ENCODE measurements around the gene C1QTNF6.

Gene C1QTNF6

DNA sequence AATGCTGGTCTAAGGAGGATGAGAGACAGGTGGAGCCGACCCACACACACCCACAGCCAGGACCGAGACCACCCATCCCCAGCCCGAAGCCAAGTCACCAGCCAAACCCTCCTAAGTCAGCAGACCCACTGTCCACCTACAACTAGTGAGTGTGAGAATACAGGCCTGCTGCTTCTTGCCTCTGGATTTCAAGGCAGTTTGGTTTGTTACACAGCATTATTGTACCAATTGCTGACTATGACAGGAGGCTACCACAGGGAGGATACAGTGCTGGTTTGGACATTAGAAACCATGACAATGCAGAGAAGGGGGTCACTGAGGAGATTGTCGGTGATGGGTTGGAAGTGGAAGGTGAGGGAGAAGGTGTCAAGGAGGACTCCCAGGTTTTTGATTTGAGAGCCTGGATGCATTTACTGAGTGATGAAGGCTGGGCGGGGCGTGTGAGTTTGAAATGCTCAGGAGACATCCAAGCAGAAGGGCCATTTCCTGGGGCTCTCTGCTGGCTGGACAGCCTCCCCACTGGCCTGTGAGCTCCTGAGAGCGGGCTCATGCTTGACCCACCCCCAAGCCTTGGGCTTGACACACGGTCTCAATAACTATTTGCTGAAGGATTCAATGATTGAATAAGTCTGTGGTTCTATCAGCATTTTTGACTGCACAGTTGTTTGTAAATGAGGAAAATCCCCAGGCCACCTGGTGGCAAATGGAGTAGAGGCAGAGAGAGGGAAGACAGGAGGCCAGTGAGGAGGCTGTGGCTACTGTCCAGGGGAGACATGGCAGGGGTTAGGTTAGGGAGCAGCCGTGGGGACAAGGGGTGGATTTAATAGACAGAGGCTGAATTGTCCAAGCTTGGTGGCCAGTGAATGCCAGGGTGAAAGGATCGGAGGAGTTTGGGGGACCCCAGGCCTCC lies 33.6 kb upstream of the C1QTNF6 start:
- Histone ChIP-seq H3K27me3 (ENCODE audit: control insufficient read depth, insufficient read depth, low read length, poor library complexity, severe bottlenecking) (no peaks in the 10 kb centered on the region), H3K9me3 (ENCODE audit: control insufficient read depth, low read length) (no peaks in the 10 kb centered on the region)

DNA sequence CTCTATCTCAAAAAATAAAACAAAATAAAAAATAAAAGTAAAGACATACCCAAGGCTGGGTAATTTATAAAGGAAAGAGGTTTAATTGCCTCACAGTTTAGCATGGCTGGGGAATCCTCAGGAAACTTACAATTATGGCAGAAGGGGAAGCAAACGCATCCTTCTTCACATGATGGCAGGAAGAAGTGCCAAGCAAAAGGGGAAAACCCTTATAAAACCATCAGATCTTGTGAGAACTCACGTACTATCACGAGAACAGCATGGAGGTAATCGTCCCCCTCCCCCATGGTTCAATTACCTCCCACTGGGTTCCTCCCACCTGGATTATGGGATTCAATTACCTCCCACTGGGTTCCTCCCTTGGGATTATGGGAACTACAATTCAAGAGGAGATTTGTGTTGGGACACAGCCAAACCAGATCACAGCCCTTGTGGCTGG lies 32.5 kb upstream of the C1QTNF6 start:
- H3K27ac ChIP-seq (ENCODE audit: insufficient read depth, low read depth, low read length, poor library complexity, severe bottlenecking): no peak overlapping the region
- 76 to 81% methylated on average over 4 of the region's 4 CpGs for WGBS, 2 experiments
- H3K36me3 ChIP-seq (ENCODE audit: control insufficient read depth, insufficient read depth, low read length): no peaks in the 10 kb centered on the region
- H3K9me3 ChIP-seq (ENCODE audit: control insufficient read depth, low read length): no peaks in the 10 kb centered on the region
- H3K27me3 ChIP-seq (ENCODE audit: control insufficient read depth, insufficient read depth, low read length, poor library complexity, severe bottlenecking): no peaks in the 10 kb centered on the region
- H3K4me3 ChIP-seq (ENCODE audit: insufficient read depth, low read depth, low read length): no peak overlapping the region
- no peaks in the 10 kb centered on the region for H3K4me1 ChIP-seq (ENCODE audit: control insufficient read depth, insufficient read depth, low read length)

More for the DNA sequence above, 33.6 kb upstream of the C1QTNF6 start:
- 94 to 95% methylated on average over 10 of the region's 10 CpGs for WGBS, 2 experiments
- H3K4me1 ChIP-seq (ENCODE audit: control insufficient read depth, insufficient read depth, low read length): no peaks in the 10 kb centered on the region
- H3K4me3 ChIP-seq (ENCODE audit: insufficient read depth, low read depth, low read length): no peak overlapping the region
- no peak overlapping the region for H3K27ac ChIP-seq (ENCODE audit: insufficient read depth, low read depth, low read length, poor library complexity, severe bottlenecking)
- no peaks in the 10 kb centered on the region for H3K36me3 ChIP-seq (ENCODE audit: control insufficient read depth, insufficient read depth, low read length)

DNA sequence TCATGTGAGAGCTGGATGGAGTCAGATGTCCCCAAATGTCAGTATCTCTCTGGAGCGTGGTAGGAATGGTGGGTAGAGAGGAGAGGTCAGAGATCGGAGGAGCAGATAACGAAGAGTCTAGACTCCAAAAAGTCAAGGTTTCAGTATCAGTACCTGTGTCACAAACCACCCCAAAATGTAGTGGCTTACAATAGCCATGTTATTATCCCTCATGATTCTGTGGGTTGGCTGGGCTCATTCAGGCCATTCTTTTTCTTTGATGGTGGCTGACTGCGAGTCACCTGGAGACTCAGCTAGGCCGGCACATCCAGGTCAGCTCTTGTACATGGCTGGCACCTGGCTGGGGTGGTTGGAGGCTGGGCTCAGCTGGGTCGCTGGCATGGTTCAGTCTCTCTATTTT lies 31.5 kb upstream of the C1QTNF6 start:
- Histone ChIP-seq H3K4me3 (ENCODE audit: insufficient read depth, low read depth, low read length) (no peak overlapping the region), H3K27me3 (ENCODE audit: control insufficient read depth, insufficient read depth, low read length, poor library complexity, severe bottlenecking) (no peaks in the 10 kb centered on the region), H3K4me1 (ENCODE audit: control insufficient read depth, insufficient read depth, low read length) (peaks cover 2% of the 10 kb centered on the region), H3K36me3 (ENCODE audit: control insufficient read depth, insufficient read depth, low read length) (no peaks in the 10 kb centered on the region), H3K9me3 (ENCODE audit: control insufficient read depth, low read length) (no peaks in the 10 kb centered on the region), H3K27ac (ENCODE audit: insufficient read depth, low read depth, low read length, poor library complexity, severe bottlenecking) (no peak overlapping the region)
- 93 to 96% methylated on average over 6 of the region's 6 CpGs for WGBS, 2 experiments

DNA sequence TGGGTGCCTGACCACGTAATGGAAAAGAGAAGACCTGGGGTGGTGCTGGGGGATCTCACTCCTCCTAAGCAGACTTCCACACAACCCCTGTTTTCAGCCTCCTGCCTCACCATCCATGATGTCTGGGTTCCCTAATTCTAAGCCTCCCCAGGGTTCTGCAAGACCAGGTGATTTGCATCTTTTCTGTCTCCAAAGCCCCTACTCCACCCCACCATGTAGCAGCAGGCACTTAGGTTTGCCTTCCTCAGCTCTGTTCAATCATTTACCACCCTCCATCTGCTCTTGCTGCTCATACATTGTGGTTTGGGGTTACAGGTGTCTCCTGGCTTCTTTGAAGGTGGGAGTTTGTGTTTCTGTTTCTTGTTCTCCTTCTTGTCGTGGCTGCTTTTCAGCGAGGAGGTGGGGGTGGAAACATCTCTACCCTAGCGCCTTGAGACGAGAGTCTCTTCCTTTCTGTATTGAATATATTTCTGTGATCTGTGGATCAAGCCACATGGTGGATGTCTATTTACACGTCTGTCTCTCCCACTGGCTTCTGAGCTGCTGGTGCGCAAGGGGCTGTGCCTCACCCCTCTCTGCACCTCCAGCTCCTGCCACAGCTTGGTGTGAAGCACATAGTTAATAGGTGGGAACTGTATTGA lies 30.8 kb upstream of the C1QTNF6 start:
- H3K4me3 ChIP-seq (ENCODE audit: insufficient read depth, low read depth, low read length): no peak overlapping the region
- H3K4me1 ChIP-seq (ENCODE audit: control insufficient read depth, insufficient read depth, low read length): peaks cover 3% of the 10 kb centered on the region
- H3K9me3 ChIP-seq (ENCODE audit: control insufficient read depth, low read length): no peaks in the 10 kb centered on the region
- no peaks in the 10 kb centered on the region for H3K27me3 ChIP-seq (ENCODE audit: control insufficient read depth, insufficient read depth, low read length, poor library complexity, severe bottlenecking)
- H3K27ac ChIP-seq (ENCODE audit: insufficient read depth, low read depth, low read length, poor library complexity, severe bottlenecking): no peak overlapping the region
- WGBS, 2 experiments: 83 to 87% methylated on average over 7 of the region's 7 CpGs
- no peaks in the 10 kb centered on the region for H3K36me3 ChIP-seq (ENCODE audit: control insufficient read depth, insufficient read depth, low read length)

- H3K36me3 ChIP-seq (ENCODE audit: control insufficient read depth, insufficient read depth, low read length): no peaks in the 10 kb centered on the region
- no peaks in the 10 kb centered on the region for H3K9me3 ChIP-seq (ENCODE audit: control insufficient read depth, low read length)
- H3K4me1 ChIP-seq (ENCODE audit: control insufficient read depth, insufficient read depth, low read length): peaks cover 3% of the 10 kb centered on the region
- H3K4me3 ChIP-seq (ENCODE audit: insufficient read depth, low read depth, low read length): no peak overlapping the region
- WGBS, 2 experiments: 87 to 93% methylated on average over 6 of the region's 6 CpGs
- no peak overlapping the region for H3K27ac ChIP-seq (ENCODE audit: insufficient read depth, low read depth, low read length, poor library complexity, severe bottlenecking)
- H3K27me3 ChIP-seq (ENCODE audit: control insufficient read depth, insufficient read depth, low read length, poor library complexity, severe bottlenecking): no peaks in the 10 kb centered on the region
Measured at GRCh38 chr22:37218399-37218770, 30.3 kb upstream of the C1QTNF6 start.

- no peaks in the 10 kb centered on the region for H3K36me3 ChIP-seq (ENCODE audit: control insufficient read depth, insufficient read depth, low read length)
- peaks cover 18% of the 10 kb centered on the region for H3K4me1 ChIP-seq (ENCODE audit: control insufficient read depth, insufficient read depth, low read length)
- no peak overlapping the region for H3K27ac ChIP-seq (ENCODE audit: insufficient read depth, low read depth, low read length, poor library complexity, severe bottlenecking)
- H3K9me3 ChIP-seq (ENCODE audit: control insufficient read depth, low read length): no peaks in the 10 kb centered on the region
- WGBS, 2 experiments: 86 to 91% methylated on average over 7 to 8 of the region's 9 CpGs
- no peaks in the 10 kb centered on the region for H3K27me3 ChIP-seq (ENCODE audit: control insufficient read depth, insufficient read depth, low read length, poor library complexity, severe bottlenecking)
- no peak overlapping the region for H3K4me3 ChIP-seq (ENCODE audit: insufficient read depth, low read depth, low read length)
Measured at GRCh38 chr22:37215890-37216289, 27.8 kb upstream of the C1QTNF6 start.

GRCh38 chr22:37214731-37215030 lies 26.6 kb upstream of the C1QTNF6 start:
- no peaks in the 10 kb centered on the region for H3K36me3 ChIP-seq (ENCODE audit: control insufficient read depth, insufficient read depth, low read length)
- H3K4me1 ChIP-seq (ENCODE audit: control insufficient read depth, insufficient read depth, low read length): peaks cover 18% of the 10 kb centered on the region
- H3K4me3 ChIP-seq (ENCODE audit: insufficient read depth, low read depth, low read length): no peak overlapping the region
- WGBS, 2 experiments: 85 to 86% methylated on average over 13 of the region's 13 CpGs
- no peaks in the 10 kb centered on the region for H3K27me3 ChIP-seq (ENCODE audit: control insufficient read depth, insufficient read depth, low read length, poor library complexity, severe bottlenecking)
- no peak overlapping the region for H3K27ac ChIP-seq (ENCODE audit: insufficient read depth, low read depth, low read length, poor library complexity, severe bottlenecking)
- no peaks in the 10 kb centered on the region for H3K9me3 ChIP-seq (ENCODE audit: control insufficient read depth, low read length)

DNA sequence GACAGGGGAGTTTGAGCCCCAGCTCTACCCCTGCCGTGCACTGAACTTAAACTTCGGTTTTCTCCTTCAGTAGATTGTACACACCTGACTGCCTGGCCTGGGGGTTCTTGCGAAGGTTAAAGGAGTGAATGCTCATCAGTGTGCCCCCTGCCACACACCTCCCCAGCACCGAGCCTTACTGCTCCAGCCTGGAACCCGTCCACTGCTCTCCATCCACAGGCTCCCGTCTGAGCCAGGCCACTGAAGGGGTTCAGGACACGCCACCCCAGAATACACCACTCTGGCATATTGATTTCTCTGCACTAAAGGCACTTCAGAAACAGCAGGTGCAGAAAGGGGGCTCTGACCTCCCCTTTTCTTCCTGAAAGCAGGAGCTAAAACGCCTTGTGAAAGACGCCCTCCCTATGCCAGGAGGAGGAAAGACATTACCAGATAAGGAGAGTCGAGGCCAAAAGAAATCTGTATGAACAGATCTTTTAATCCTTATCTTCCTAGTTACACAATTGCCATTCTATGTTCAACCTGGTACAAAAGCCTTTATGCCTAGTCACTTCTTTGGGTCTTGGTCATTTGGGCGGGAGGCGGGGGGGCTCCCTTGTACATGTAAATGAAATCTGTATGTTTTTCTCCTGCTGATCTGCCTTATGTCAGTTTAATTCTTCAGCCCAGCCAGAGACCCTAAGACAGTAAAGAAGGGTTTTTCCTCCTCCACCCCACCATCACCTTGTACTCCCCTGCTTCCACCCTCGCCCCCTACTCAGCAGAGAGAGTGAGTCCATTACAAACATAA lies 26.1 kb upstream of the C1QTNF6 start:
- Histone ChIP-seq H3K27ac (ENCODE audit: insufficient read depth, low read depth, low read length, poor library complexity, severe bottlenecking) (no peak overlapping the region), H3K9me3 (ENCODE audit: control insufficient read depth, low read length) (no peaks in the 10 kb centered on the region), H3K36me3 (ENCODE audit: control insufficient read depth, insufficient read depth, low read length) (no peaks in the 10 kb centered on the region), H3K27me3 (ENCODE audit: control insufficient read depth, insufficient read depth, low read length, poor library complexity, severe bottlenecking) (no peaks in the 10 kb centered on the region), H3K4me1 (ENCODE audit: control insufficient read depth, insufficient read depth, low read length) (peaks cover 18% of the 10 kb centered on the region), H3K4me3 (ENCODE audit: insufficient read depth, low read depth, low read length) (no peak overlapping the region)
- 83 to 90% methylated on average over 13 of the region's 13 CpGs for WGBS, 2 experiments

DNA sequence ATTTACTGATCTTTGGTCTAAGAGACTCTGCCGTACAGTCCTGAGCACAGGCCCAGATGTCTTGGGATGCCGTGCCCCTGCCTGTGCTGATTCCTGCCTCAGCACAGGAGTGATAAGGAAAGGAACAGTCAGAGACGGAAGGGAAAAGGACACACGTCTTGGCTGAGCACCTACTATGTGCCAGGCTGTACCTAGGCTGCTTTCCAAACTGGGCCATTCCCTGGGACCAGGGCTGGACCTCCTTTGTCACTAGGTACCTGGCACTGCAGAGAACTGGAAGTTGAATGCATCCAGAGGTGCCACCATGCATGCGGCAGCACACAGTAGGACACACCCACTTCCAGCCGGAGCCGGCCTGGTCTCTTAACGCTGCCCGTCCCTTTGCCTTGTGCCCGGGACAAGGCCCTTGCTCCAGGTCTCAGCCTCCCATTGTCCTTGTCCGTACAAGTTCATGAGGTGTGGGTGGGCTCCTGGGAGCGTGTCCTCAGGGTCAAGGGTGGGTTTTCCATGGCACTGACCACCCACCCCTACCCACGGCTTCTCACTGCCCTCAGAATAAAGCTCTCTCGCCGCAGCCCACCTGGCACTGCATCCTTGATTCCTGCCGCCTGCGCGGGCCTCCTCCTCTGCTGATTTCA lies 25.3 kb upstream of the C1QTNF6 start:
- 93 to 95% methylated on average over 18 of the region's 18 CpGs for WGBS, 2 experiments
- Histone ChIP-seq H3K4me3 (ENCODE audit: insufficient read depth, low read depth, low read length) (no peak overlapping the region), H3K4me1 (ENCODE audit: control insufficient read depth, insufficient read depth, low read length) (peaks cover 18% of the 10 kb centered on the region), H3K36me3 (ENCODE audit: control insufficient read depth, insufficient read depth, low read length) (no peaks in the 10 kb centered on the region), H3K9me3 (ENCODE audit: control insufficient read depth, low read length) (no peaks in the 10 kb centered on the region), H3K27me3 (ENCODE audit: control insufficient read depth, insufficient read depth, low read length, poor library complexity, severe bottlenecking) (no peaks in the 10 kb centered on the region), H3K27ac (ENCODE audit: insufficient read depth, low read depth, low read length, poor library complexity, severe bottlenecking) (no peak overlapping the region)

Measured in ectodermal cell (in vitro differentiated cells).